DMS153 (cell line): ENCODE results near the gene DEGS2.
A peak's percentile ranks its signal among the peaks of the same experiment; 100 is the strongest.
"Not testable (repeated sequence)": the region's sequence is repeated elsewhere in the genome, so short reads cannot be mapped to it uniquely, and the experiment has no call there.

Source experiments
- DNase-seq: peaks from one replicate; lab custom pipeline; 2025; lab: John Stamatoyannopoulos, UW

Gene DEGS2

GRCh38 chr14:100159094-100159864, at the start of gene DEGS2:
DEGS2 (minus strand) TSS chr14:100159645; CDS start chr14:100159587, 58 bp downstream.
- DNase-seq = no peak

- not testable (repeated sequence) for DNase-seq
Observed at GRCh38 chr14:100208136-100208535, 48.7 kb upstream of the DEGS2 start.

GRCh38 chr14:100207588-100207987, 48.1 kb upstream of the DEGS2 start:
- DNase-seq = not testable (repeated sequence)

- not testable (repeated sequence) for DNase-seq
Observed at GRCh38 chr14:100204835-100205167, 45.4 kb upstream of the DEGS2 start.

GRCh38 chr14:100203962-100204834, 44.8 kb upstream of the DEGS2 start:
- DNase-seq = no peak

GRCh38 chr14:100203146-100203545, 43.7 kb upstream of the DEGS2 start:
- no peak for DNase-seq

GRCh38 chr14:100202712-100203111, 43.3 kb upstream of the DEGS2 start:
- DNase-seq = no peak

DNA sequence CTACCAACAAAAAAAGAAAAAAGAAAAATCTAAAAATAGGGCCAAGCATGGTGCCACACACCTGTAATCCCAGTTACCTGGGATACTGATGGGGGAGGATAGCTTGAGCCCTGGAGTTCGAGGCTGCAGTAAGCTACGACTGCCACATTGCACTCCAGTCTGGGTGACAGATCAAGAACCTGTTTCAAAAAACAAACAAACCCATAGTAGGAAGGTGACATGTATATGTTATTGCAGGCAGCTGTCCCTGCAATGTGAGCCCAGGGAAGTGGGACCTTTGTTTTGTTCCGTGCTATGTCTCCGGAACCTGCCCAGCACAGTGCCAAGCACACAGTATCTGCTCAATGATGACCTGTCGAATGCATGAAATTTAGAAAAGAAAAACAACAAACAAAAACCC, 42.3 kb upstream of the DEGS2 start:
- peak; percentile 2 for DNase-seq

DNA sequence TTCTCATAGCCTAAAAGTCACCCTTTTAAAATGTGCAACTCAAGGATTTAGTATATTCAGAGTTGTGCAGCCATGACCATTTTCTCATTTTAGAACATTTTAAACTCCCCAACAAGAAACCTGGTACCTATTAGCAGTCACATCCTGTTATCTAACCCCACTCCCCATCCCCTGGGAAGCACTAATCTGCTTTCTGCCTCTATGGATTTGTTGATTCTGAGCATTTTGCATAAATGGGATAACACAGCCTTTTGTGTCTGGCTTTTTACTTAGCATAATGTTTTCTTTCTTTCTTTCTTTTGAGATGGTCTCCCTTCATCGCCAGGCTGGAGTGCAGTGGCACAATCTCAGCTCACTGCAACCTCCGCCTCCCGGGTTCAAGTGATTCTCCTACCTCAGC, 40.9 kb upstream of the DEGS2 start:
- DNase-seq = no peak

DNA sequence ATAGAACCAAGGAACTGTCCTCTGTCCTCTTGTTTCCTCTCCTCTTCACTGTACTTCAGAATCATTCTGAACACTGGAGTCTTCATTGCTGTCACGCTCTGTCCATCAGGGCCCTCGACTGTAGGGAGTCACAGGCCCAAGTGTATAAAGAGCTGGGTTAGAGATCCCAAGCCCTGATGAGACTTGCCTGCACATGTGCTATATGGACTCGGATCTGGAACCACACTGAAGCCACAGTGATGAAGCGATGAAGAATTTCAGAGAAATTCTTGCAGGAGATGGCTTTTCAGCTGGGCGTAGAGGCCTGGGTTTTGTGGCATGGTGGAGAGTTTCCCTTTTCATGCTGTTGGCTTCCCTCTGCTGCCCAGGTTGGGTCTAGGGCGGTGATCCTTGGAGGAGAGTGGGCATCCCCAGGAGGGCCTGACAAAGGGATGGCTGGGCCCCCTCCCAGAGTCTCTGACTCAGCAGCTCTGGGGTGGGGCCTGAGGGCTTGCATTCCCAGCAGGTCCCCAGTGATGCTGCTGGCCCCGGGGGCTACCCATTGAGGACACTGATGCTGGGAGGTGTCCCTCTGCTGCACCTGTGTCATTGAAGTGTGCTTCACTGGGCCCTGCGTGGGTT, 39.9 kb upstream of the DEGS2 start:
- no peak for DNase-seq

DNA sequence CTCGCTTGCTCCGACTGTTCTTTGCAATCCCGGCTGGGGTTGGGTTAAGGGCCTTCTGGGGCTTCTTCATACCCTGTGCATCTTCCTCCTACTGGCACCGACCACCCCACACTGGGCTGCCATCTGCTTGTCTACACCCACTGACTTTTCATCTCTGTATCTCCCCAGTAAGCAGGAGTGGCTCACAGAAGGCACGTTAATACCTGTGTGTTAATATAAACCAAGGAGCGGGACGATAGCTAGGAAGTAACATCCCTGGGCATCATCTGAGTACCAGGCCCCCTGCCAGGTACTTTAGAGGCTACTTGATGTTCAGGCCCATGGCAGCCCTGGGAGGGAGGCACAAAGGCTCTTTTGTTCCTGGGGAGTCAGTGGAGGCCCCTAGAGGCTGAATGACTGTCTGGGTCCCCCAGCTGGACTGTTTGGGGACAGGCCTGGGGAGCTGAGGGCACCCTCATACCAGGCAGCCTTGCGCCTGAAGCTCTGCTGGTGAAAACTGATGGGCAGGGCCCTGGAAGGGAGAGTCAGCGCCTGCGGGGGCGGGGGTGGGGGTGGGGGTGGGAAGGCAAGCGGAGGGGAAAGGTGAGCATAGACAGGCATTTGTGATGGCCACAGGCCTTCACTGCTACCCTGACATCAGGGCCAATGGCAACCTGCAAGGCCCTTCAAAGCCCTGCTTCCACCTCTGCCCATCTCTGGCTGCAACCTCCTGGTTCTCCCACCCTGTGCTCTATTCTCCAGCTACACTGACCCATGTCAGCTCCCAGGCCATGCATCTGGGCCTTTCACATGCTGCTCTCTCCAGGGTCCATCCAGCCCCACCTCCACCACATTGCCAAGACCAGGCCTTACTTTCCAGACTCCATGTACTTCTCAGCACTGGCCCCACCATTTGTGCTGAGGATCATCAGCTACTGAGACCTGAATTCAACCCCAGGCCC, 34.2 kb upstream of the DEGS2 start:
- no peak for DNase-seq

GRCh38 chr14:100192672-100193416, 33.4 kb upstream of the DEGS2 start:
- DNase-seq = peak; percentile 92

DNA sequence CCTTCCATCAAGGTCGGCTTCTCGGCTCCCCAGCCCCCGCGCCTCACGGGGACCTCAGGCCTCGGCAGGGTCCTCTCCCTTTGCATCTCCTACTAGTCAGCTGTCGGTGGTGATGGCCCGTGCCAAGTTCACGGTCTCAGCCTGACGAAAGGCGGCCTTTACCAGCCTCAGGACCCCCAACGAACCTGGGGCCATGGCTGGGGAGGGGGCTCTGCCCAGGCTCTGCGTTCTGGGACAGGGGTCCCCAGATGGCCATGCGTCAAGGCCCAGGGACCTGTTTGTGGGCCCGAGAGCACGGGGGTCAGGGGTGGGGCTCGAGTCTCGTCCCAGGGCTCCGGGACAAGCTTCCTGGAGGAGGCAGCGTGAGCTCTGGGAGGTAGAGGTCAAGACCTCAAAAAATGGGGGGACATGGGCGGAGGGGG, 32.8 kb upstream of the DEGS2 start:
- DNase-seq = no peak

DNA sequence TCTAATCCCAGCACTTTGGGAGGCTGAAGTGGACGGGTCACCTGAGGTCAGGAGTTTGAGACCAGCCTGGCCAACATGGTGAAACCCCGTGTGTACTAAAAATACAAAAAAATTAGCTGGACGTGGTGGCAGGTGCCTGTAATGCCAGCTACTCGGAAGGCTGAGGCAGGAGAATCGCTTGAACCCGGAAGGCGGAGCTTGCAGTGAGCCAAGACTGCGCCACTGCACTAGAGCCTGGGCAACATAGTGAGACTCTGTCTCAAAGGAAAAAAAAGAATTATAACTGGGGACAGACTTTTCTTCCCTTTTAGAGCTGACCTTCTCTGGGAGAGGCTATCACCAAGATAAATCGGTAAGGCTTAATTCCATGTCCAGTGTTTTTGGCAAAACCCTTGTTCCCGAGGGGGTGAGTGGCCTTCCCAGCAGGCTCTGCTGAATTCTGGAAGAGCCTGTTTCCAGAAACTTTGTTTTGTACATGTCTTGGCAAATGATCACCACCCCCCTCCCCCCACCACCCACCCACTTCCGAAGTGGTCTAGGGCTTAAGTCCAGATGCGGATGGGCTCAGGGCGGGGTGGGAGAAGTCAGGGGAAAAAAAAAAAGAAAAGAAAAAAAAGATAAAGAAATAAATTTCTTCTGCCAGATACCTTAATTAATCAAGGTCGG, 32.3 kb upstream of the DEGS2 start:
- DNase-seq = no peak

DNA sequence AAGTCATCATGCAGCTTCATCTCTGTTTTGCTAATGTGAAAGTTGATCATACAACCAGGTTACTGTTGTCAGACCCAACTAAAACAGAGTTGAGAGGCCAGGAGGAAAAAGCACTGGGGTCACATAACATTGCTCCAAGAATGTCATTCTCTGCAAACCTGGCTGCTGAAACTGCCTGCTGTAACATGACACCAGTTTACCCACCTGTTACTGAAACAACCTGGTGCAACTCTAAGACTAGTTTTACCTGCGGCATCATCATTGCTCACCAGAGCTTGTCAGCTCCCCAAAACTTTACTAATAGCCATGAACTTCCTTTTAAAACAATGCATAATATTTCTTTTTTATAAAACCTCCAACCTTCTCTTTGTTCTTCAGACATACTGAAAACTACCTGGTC, 30.7 kb upstream of the DEGS2 start:
- no peak for DNase-seq

GRCh38 chr14:100188392-100189030, 29.1 kb upstream of the DEGS2 start:
- DNase-seq = no peak

GRCh38 chr14:100187247-100187833, 27.9 kb upstream of the DEGS2 start:
- DNase-seq = no peak

DNA sequence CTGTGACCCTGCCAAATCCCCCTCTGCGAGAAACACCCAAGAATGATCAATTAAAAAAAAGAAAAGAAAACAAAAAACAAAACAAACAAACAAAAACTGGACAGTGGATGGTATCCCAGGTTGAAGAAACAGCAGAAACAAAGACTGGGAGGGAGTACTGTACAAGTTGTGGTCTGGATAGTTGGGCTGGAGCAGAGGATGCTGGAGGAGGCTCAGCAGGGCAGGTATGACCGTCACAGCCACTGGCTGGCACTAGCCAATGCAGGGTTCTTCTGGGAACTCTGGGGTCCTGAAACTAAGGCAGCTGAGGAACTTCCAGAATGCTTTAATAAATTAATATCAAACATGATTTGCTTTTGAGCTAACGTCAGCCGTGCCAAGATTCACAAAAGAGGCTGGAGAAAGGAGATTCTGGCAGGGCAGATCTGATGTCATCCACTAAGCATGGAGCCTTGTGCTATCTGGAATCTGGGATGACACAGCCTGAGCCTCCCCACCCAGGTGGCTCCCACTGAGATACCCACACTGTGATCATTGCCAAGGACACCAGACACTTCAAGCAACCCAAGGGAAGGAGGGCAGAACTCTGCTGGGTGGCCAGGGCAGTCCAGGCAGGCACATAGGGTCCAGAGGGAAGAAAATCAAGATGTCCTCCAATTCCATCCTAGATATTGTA, 22.6 kb upstream of the DEGS2 start:
- DNase-seq = not testable (repeated sequence)

DNA sequence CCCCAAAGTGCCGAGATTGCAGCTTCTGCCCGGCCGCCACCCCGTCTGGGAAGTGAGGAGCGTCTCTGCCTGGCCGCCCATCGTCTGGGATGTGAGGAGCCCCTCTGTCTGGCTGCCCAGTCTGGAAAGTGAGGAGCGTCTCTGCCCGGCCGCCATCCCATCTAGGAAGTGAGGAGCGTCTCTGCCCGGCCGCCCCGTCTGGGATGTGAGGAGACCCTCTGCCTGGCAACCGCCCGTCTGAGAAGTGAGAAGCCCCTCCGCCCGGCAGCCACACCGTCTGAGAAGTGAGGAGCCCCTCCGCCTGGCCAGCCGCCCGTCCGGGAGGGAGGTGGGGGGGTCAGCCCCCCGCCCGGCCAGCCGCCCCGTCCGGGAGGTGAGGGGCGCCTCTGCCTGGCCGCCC, 21.2 kb upstream of the DEGS2 start:
- DNase-seq = not testable (repeated sequence)
